Common myeloid progenitor, CD34-positive (primary cell): ENCODE results near the gene SLX9.

Source experiments
- CTCF ChIA-PET: fragments of 350-600 bp; sonication (Branson Sonifier 250); formaldehyde crosslinking; loops from one replicate; lab custom pipeline; 2021; ENCODE audit warnings: antibody characterized with exemption; lab: Charles Lee
- POLR2A ChIA-PET: fragments of 350-600 bp; sonication (Branson Sonifier 250); formaldehyde crosslinking; loops from one replicate; lab custom pipeline; 2021; ENCODE audit warnings: antibody characterized with exemption; lab: Charles Lee
- DNase-seq, 3 donors: peaks; one replicate each; pipeline versions ENCODE4 v3.0.0 to v3.0.0-alpha.2; 2013
- H3K27ac ChIP-seq, 2 experiments: 1 replicate in 1 of 2; 2 replicates in 1 of 2; pipeline ENCODE4 v1.7.0; 2013; ENCODE audit warnings: inconsistent platforms in 2 of 2, low read length in 2 of 2, mild to moderate bottlenecking in 2 of 2, low read depth in 1 of 2, moderate library complexity in 1 of 2; ENCODE audit not compliant: severe bottlenecking in 2 of 2, insufficient read depth in 1 of 2, poor library complexity in 1 of 2
- H3K27me3 ChIP-seq, 5 experiments: replicated peaks in 2 of 5; 1 replicate in 3 of 5; 2 replicates in 2 of 5; pipeline versions ENCODE4 v1.6.1 to v1.7.0; 2013; ENCODE audit warnings: low read length in 4 of 5, mild to moderate bottlenecking in 2 of 5, moderate library complexity in 2 of 5, inconsistent platforms in 1 of 5; ENCODE audit not compliant: insufficient read depth in 5 of 5, control insufficient read depth in 4 of 5
- H3K36me3 ChIP-seq, 4 experiments: 1 replicate in 2 of 4; 2 replicates in 2 of 4; pipeline versions ENCODE4 v1.6.1 to v1.7.0; 2013; ENCODE audit warnings: low read length in 3 of 4, control low read depth in 1 of 4, mild to moderate bottlenecking in 1 of 4; ENCODE audit not compliant: control insufficient read depth in 4 of 4, insufficient read depth in 4 of 4
- H3K4me1 ChIP-seq, 4 experiments: 1 replicate in 3 of 4; 2 replicates in 1 of 4; pipeline versions ENCODE4 v1.6.1 to v1.7.1; 2013; ENCODE audit warnings: low read length in 3 of 4, mild to moderate bottlenecking in 3 of 4, control low read depth in 1 of 4, inconsistent platforms in 1 of 4, moderate library complexity in 1 of 4; ENCODE audit not compliant: control insufficient read depth in 4 of 4, insufficient read depth in 4 of 4; ENCODE audit errors: control extremely low read depth in 1 of 4
- H3K4me3 ChIP-seq, 7 experiments: 1 replicate in 4 of 7; 2 replicates in 3 of 7; pipeline versions ENCODE4 v1.5.1 to v1.7.0; 2013; ENCODE audit warnings: mild to moderate bottlenecking in 7 of 7, low read length in 6 of 7, moderate library complexity in 6 of 7, inconsistent platforms in 2 of 7, low read depth in 2 of 7, control low read depth in 1 of 7; ENCODE audit not compliant: insufficient read depth in 4 of 7, control insufficient read depth in 1 of 7; ENCODE audit errors: extremely low read depth in 1 of 7
- H3K9me3 ChIP-seq, 5 experiments: 1 replicate in 4 of 5; 2 replicates in 1 of 5; pipeline versions ENCODE4 v1.6.1 to v1.7.1; 2013; ENCODE audit warnings: low read length in 4 of 5, mild to moderate bottlenecking in 2 of 5, inconsistent platforms in 1 of 5, low read depth in 1 of 5, moderate library complexity in 1 of 5; ENCODE audit not compliant: control insufficient read depth in 4 of 5, insufficient read depth in 2 of 5; ENCODE audit errors: control extremely low read depth in 1 of 5
- WGBS: methylation state at CpG from one replicate; pipeline ENCODE4 v1.1.5; 2013; ENCODE audit not compliant: insufficient coverage; 5-methylcytosine and 5-hydroxymethylcytosine counted together

Gene SLX9

GRCh38 chr21:44956356-44957046 lies 16.7 kb downstream of the SLX9 start:
- no peak overlapping the region for H3K27ac ChIP-seq

DNA sequence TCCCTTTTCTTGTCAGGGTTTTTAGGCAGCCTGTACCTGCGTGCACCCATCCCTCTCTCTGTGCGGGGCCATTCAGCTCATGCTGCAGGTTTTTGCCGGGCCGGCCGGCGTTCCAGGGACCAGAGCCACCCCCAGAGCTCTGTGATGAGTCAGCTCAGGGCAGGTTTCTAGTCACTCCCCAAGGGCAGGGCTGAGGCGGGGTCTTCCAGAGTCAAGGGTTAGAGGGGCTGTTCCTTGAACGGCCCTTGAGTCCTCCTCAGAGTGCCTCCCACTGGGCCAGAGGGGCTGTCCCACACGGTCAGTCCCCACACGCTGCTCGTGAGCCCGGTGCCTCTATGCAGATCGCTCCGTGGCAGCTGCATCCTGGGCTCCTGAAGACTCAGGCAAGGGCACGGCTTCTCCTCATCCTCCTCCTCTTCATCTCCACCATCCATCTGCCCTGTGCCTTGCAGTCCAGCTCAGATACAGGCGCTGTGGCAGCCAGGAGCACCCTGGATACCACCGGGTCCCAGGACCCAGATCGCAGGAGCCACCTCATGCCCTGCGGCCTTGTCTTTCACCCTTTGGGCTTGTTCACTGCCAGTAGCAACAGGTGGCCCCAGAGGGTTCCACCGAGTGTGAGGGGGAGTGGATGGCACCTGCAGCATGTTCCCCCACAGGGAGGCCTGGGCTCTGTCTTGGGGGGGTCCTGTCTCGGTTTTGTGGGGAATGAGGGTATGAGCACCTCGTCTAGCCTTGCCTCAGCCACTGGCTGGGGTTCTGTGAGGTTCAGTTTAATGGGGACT lies 17.4 kb downstream of the SLX9 start:
- Histone ChIP-seq H3K27me3 (no peaks in the 10 kb centered on the region), H3K4me1 (no peaks in the 10 kb centered on the region), H3K36me3 (peaks cover 2 to 86% (median 53%) of the 10 kb centered on the region in 4 experiments), H3K27ac (no peak overlapping the region), H3K4me3 (no peak overlapping the region), H3K9me3 (no peaks in the 10 kb centered on the region)
- WGBS = 92% methylated on average over 21 of the region's 22 CpGs
- POLR2A ChIA-PET = no interaction called here
- CTCF ChIA-PET = interaction anchor here (1.0 to 1.8 kb wide), 2 partner anchors 12 to 183 kb away, joined by 3 to 4 read pairs; no protein-coding TSS in a partner anchor
- DNase-seq = no peak

More at GRCh38 chr21:44956356-44957046, 16.7 kb downstream of the SLX9 start:
- Histone ChIP-seq H3K4me3 (no peak overlapping the region), H3K36me3 (peaks cover 2 to 86% (median 53%) of the 10 kb centered on the region in 4 experiments), H3K4me1 (no peaks in the 10 kb centered on the region), H3K9me3 (no peaks in the 10 kb centered on the region), H3K27me3 (no peaks in the 10 kb centered on the region)
- WGBS = 95% methylated on average over 33 of the region's 35 CpGs
- ChIA-PET POLR2A (no interaction called here), CTCF (interaction anchor here (0.9 to 1.8 kb wide), 4 partner anchors 11 to 184 kb away, joined by 3 to 6 read pairs (median 4); no protein-coding TSS in a partner anchor)
- no peak for DNase-seq

DNA sequence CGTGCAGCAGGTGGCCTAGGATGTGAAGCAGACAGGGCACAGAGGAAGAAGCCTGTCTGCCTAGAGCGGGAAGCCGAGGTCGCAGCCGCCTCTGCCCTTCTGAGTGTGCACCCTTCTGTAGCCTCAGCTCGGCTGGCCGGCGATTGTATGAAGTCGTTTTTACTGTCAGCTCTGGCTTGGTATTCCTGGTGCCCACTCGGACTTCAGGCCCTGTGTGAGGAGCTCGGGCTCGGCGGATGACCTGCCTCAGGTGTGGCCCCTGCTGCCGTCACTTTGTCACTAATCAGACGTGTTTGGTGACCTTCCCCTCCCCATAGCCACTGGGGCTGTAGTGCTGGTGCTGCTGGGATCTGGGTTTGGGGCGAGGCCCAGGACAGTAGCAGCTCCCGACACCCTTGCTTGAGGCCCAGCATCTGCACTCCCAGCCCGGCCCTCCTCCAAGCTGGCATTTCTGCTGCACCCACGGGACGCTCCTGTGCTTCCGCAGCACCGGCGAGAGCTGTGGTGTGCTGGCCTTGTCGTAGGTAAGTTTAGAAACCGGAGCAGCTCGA lies 18.1 kb downstream of the SLX9 start:
- H3K4me3 ChIP-seq = no peak overlapping the region
- no peak overlapping the region for H3K27ac ChIP-seq
- H3K4me1 ChIP-seq = no peaks in the 10 kb centered on the region
- ChIA-PET POLR2A (no interaction called here), CTCF (interaction anchor here (0.7 to 1.8 kb wide), 4 partner anchors 10 to 179 kb away, joined by 3 to 8 read pairs (median 4); no protein-coding TSS in a partner anchor)
- H3K9me3 ChIP-seq = no peaks in the 10 kb centered on the region
- DNase-seq = no peak
- 97% methylated on average over 26 of the region's 26 CpGs for WGBS
- H3K36me3 ChIP-seq = peaks cover 2 to 86% (median 50%) of the 10 kb centered on the region in 4 experiments
- no peaks in the 10 kb centered on the region for H3K27me3 ChIP-seq

DNA sequence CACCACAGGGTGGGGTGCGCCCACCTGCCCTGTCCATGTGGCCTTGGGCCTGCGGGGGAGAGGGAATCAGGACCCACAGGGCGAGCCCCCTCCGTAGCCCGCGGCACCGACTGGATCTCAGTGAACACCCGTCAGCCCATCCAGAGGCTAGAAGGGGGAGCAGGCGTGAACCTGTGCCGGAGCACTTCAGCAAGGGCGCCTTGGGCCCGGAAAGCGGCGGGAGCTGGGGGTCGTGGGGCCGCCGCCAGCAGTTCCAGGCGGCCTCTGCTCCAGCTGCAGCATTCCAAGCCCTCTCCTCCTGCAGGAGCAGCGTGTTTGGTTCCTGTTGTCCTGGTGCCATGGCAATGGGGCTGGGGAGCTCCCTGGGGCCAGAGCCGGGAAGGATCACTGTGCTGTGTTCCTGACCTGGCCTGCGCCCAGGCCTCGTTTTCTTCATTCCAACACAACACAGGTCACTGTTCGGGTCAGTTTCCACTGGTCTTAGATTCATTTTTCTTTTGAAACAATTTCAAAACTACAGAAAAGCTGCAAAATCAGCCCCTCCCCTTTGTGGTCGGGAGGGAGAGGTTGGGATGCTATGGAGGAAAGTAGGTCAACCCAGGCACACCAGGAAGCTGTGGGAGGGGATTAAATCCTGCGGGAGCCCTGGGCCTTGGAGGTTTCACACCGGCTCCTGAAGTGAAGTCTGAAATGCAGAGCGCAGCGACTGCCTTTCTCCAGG lies 18.8 kb downstream of the SLX9 start:
- no peak overlapping the region for H3K4me3 ChIP-seq
- no peak for DNase-seq
- WGBS = 96% methylated on average over 20 of the region's 28 CpGs
- no peaks in the 10 kb centered on the region for H3K4me1 ChIP-seq
- H3K27ac ChIP-seq = no peak overlapping the region
- ChIA-PET POLR2A (no interaction called here), CTCF (interaction anchor here (0.7 to 1.8 kb wide), 4 partner anchors 10 to 178 kb away, joined by 3 to 8 read pairs (median 4); no protein-coding TSS in a partner anchor)
- H3K9me3 ChIP-seq = peaks cover 0 to 2% (median 0%) of the 10 kb centered on the region in 5 experiments
- no peaks in the 10 kb centered on the region for H3K27me3 ChIP-seq
- H3K36me3 ChIP-seq = peaks cover 2 to 84% (median 47%) of the 10 kb centered on the region in 4 experiments

GRCh38 chr21:44959376-44960091 lies 19.7 kb downstream of the SLX9 start:
- H3K4me3 ChIP-seq = no peak overlapping the region
- peaks cover 2 to 76% (median 44%) of the 10 kb centered on the region in 4 experiments for H3K36me3 ChIP-seq
- peaks cover 0 to 2% (median 0%) of the 10 kb centered on the region in 5 experiments for H3K9me3 ChIP-seq
- no peak overlapping the region for H3K27ac ChIP-seq
- CTCF ChIA-PET = interaction anchor here (1.4 to 8.5 kb wide), 2 partner anchors 11 kb away, joined by 8 to 74 read pairs; no protein-coding TSS in a partner anchor
- no peaks in the 10 kb centered on the region for H3K4me1 ChIP-seq
- POLR2A ChIA-PET = no interaction called here
- no peak for DNase-seq
- WGBS = 98% methylated on average over 22 of the region's 26 CpGs
- no peaks in the 10 kb centered on the region for H3K27me3 ChIP-seq
